Parathyroid adenoma (tissue), 2 donors: Measurements from ENCODE around the gene SLC10A4.

ENCODE experiments used
- H2AFZ ChIP-seq: fragments of 300-600 bp; sonication (generic); one replicate; pipeline ENCODE4 v1.7.0; 2017; ENCODE audit warnings: antibody characterized with exemption, mild to moderate bottlenecking
- H3K27ac ChIP-seq: fragments of 300-600 bp; sonication (generic); one replicate; pipeline ENCODE4 v1.7.0; 2017
- H3K27me3 ChIP-seq: fragments of 300-600 bp; sonication (generic); one replicate; pipeline ENCODE4 v1.7.0; 2017; ENCODE audit warnings: low read length; ENCODE audit not compliant: control insufficient read depth, insufficient read depth
- H3K36me3 ChIP-seq: fragments of 300-600 bp; sonication (generic); one replicate; pipeline ENCODE4 v1.7.0; 2017; ENCODE audit warnings: low read length; ENCODE audit not compliant: control insufficient read depth, insufficient read depth
- H3K4me1 ChIP-seq: fragments of 300-600 bp; sonication (generic); one replicate; pipeline ENCODE4 v1.7.0; 2017; ENCODE audit warnings: control low read depth
- H3K4me2 ChIP-seq: fragments of 300-600 bp; sonication (generic); one replicate; pipeline ENCODE4 v1.7.0; 2017; ENCODE audit warnings: low read length
- H3K4me3 ChIP-seq: fragments of 300-600 bp; sonication (generic); one replicate; pipeline ENCODE4 v1.7.0; 2017; ENCODE audit warnings: low read depth, low read length
- H3K79me2 ChIP-seq: fragments of 300-600 bp; sonication (generic); one replicate; pipeline ENCODE4 v1.7.0; 2017; ENCODE audit warnings: control low read depth
- H3K9ac ChIP-seq: fragments of 300-600 bp; sonication (generic); one replicate; pipeline ENCODE4 v1.7.0; 2017; ENCODE audit warnings: mild to moderate bottlenecking
- H3K9me3 ChIP-seq: fragments of 300-600 bp; sonication (generic); one replicate; pipeline ENCODE4 v1.7.0; 2017; ENCODE audit warnings: low read length; ENCODE audit not compliant: control insufficient read depth
- TF ChIP-seq, protein P1 (sequence below): fragments of 300-600 bp; sonication (generic); IDR thresholded peaks from one replicate; pipeline ENCODE4 v1.7.0; 2017; ENCODE audit warnings: antibody characterized with exemption, mild to moderate bottlenecking
- donor health status: primary hyperparathyroidism.

The SLC10A4 gene

GRCh38 chr4:48498895-48499294 lies 15.8 kb downstream of the SLC10A4 start:
- no peaks in the 10 kb centered on the region for H3K4me1 ChIP-seq

DNA sequence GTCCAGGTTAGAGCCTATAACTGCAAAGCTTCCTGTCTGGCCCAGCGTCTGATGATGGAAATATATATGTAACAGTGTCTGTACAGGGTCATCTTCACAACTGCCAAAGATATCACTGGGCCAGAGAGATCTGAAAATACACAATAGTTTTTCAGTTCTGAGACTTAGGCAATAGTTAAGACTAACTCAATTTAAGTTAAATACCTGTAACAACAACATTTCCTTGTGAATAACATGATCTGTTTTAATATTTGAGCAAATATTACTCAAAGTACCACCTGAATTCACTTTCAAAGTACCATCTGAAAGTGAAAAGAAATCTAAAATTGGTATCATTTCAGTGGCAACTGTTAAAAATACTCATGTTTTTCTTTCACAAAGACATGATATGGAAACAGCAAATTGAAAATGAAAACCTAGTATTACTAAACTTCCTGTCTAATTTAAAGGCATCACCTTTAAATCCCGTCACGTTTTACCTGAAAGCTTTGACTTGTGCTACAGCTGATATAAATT lies 16.5 kb downstream of the SLC10A4 start:
- H3K27me3 ChIP-seq: no peaks in the 10 kb centered on the region
- H3K4me2 ChIP-seq: no peak overlapping the region
- H3K36me3 ChIP-seq: no peaks in the 10 kb centered on the region
- TF ChIP-seq, protein P1, sequence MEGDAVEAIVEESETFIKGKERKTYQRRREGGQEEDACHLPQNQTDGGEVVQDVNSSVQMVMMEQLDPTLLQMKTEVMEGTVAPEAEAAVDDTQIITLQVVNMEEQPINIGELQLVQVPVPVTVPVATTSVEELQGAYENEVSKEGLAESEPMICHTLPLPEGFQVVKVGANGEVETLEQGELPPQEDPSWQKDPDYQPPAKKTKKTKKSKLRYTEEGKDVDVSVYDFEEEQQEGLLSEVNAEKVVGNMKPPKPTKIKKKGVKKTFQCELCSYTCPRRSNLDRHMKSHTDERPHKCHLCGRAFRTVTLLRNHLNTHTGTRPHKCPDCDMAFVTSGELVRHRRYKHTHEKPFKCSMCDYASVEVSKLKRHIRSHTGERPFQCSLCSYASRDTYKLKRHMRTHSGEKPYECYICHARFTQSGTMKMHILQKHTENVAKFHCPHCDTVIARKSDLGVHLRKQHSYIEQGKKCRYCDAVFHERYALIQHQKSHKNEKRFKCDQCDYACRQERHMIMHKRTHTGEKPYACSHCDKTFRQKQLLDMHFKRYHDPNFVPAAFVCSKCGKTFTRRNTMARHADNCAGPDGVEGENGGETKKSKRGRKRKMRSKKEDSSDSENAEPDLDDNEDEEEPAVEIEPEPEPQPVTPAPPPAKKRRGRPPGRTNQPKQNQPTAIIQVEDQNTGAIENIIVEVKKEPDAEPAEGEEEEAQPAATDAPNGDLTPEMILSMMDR: no peak
- no peak overlapping the region for H3K9ac ChIP-seq
- H3K27ac ChIP-seq: no peak overlapping the region
- no peaks in the 10 kb centered on the region for H3K79me2 ChIP-seq
- H3K9me3 ChIP-seq: no peaks in the 10 kb centered on the region
- H3K4me3 ChIP-seq: no peak overlapping the region
- no peaks in the 10 kb centered on the region for H3K4me1 ChIP-seq
- H2AFZ ChIP-seq: no peak overlapping the region

More at GRCh38 chr4:48498895-48499294, 15.8 kb downstream of the SLC10A4 start:
- no peak overlapping the region for H3K4me3 ChIP-seq
- H3K4me2 ChIP-seq: no peak overlapping the region
- TF ChIP-seq, protein P1: no peak
- no peak overlapping the region for H3K27ac ChIP-seq
- no peaks in the 10 kb centered on the region for H3K36me3 ChIP-seq
- H3K79me2 ChIP-seq: no peaks in the 10 kb centered on the region
- no peak overlapping the region for H2AFZ ChIP-seq
- H3K9me3 ChIP-seq: no peaks in the 10 kb centered on the region
- H3K9ac ChIP-seq: no peak overlapping the region
- H3K27me3 ChIP-seq: no peaks in the 10 kb centered on the region

DNA sequence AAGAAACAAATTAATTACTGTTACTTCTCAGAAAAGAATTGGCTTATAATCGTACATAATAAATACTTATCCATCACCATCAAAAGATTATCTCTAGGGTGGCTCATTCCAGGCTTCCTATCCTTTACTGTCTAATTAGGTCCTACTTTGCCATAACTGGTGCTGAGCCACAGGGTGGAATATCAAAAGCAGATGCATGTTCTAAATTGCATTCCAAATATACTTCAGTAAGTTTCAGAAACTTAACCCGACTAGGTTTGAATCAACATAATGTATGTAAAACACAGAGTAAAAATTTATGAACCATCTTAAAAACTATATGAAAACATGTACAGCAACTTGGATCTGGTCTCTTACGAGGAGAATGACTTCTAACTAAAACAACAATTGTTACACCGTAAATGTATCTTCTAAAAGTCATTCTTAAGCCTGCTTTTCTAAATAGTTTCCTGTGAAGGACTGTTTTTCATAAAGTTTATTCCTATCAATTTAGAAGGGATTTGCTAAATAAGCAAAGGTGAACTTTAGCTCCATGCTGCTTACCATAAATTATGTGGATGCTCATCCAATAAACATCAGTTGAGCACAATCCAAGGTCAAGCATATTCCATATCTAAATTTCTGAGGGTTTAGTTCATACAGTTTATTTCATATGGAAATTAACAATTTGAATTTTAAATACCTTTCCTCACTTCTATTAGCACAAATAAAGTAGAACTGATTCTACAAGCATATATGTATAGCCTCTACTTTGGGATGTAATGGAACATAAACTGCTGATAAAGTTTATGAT lies 20.3 kb downstream of the SLC10A4 start:
- Histone ChIP-seq H3K4me3 (no peak overlapping the region), H3K27me3 (no peaks in the 10 kb centered on the region), H3K4me2 (no peak overlapping the region), H3K27ac (no peak overlapping the region), H3K79me2 (no peaks in the 10 kb centered on the region), H2AFZ (no peak overlapping the region), H3K9ac (no peak overlapping the region), H3K9me3 (no peaks in the 10 kb centered on the region), H3K36me3 (no peaks in the 10 kb centered on the region), H3K4me1 (no peaks in the 10 kb centered on the region)
- TF ChIP-seq, protein P1: no peak

- Histone ChIP-seq H3K27ac (no peak overlapping the region), H3K36me3 (no peaks in the 10 kb centered on the region), H2AFZ (no peak overlapping the region), H3K9me3 (no peaks in the 10 kb centered on the region), H3K4me3 (no peak overlapping the region), H3K9ac (no peak overlapping the region), H3K79me2 (no peaks in the 10 kb centered on the region), H3K27me3 (no peaks in the 10 kb centered on the region), H3K4me2 (no peak overlapping the region), H3K4me1 (no peaks in the 10 kb centered on the region)
- TF ChIP-seq, protein P1: no peak
Measured at GRCh38 chr4:48504026-48504330, 20.8 kb downstream of the SLC10A4 start.

- no peak overlapping the region for H3K4me3 ChIP-seq
- no peaks in the 10 kb centered on the region for H3K79me2 ChIP-seq
- TF ChIP-seq, protein P1: no peak
- no peak overlapping the region for H3K9ac ChIP-seq
- H3K27me3 ChIP-seq: no peaks in the 10 kb centered on the region
- no peaks in the 10 kb centered on the region for H3K36me3 ChIP-seq
- no peaks in the 10 kb centered on the region for H3K9me3 ChIP-seq
- no peaks in the 10 kb centered on the region for H3K4me1 ChIP-seq
- H3K4me2 ChIP-seq: no peak overlapping the region
- no peak overlapping the region for H3K27ac ChIP-seq
- H2AFZ ChIP-seq: no peak overlapping the region
Measured at GRCh38 chr4:48504352-48504751, 21.2 kb downstream of the SLC10A4 start.
